ENCODE measurements around the gene RIMBP2.
"Not testable (repeated sequence)": the region's sequence is repeated elsewhere in the genome, so short reads cannot be mapped to it uniquely, and the experiment has no call there.

RIMBP2 gene

DNA sequence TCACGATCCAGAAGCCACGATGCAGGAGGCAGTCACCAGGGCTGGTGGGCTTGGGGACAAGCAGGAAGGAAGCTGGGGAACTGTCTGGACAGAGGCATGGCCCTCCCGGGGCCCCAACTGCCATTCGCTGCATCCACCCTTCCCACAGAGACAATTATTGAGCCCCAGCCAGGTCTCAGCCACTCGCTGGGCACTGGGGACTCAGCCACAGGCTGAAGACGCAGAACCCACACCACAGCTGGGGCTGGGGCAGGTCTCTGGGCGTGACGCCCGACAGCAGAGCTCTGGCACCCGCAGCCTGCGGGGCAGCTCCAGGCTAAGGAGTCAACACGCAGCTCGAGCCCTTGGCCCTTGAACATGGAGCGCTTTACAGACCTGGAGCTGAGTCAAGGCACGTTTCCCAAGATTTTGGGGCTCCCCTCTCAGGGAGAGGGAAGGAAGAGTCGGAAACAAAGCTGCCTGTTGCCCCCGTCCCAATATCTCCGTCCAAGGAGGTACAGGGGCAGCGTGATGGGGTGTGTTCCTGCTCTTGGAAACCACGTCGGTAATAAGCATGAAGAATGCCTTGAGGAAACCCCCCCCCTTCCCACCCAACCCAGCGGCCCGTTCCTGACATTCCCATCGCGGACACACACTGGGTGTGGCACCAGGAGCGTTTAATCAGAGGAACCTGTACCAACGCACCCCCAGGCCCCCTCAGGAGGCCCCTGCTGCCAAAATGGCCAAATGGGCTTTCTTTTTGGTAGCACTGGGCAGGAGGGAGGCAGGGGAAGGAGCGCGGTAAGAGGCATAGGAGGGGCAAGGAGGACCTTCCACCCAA lies 6.7 kb downstream of the RIMBP2 start:
- no peak for DNase-seq (ENCODE audit: low read depth, low spot score)
- no peak overlapping the region for H3K27ac ChIP-seq

DNA sequence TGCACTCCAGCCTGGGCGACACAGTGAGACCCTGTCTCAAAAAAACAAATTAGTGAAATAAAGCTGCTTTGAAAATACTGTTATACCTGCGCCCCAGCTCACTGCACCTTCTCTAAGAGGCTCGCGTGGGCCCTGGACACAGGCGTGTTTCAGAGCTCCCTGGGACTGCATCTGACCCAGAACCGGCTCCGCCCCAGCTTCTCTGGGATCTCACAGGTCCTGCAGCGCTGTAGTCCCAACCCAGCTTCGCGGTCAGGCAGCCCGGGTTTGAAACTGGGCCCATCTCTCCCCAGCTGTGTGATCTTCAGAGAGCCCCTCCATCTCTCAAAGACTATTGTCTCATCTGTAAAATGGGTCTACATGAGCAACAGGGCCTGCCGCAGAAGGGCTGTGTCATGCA lies 7.5 kb downstream of the RIMBP2 start:
- no peak for DNase-seq (ENCODE audit: low read depth, low spot score)
- H3K27ac ChIP-seq: no peak overlapping the region

GRCh38 chr12:130707571-130707891 lies 8.6 kb downstream of the RIMBP2 start:
- no peak overlapping the region for H3K27ac ChIP-seq
- DNase-seq (ENCODE audit: low read depth, low spot score): no peak

- H3K27ac ChIP-seq: no peak overlapping the region
- DNase-seq (ENCODE audit: low read depth, low spot score): no peak
Measured at GRCh38 chr12:130706885-130707570, 9.1 kb downstream of the RIMBP2 start.

DNA sequence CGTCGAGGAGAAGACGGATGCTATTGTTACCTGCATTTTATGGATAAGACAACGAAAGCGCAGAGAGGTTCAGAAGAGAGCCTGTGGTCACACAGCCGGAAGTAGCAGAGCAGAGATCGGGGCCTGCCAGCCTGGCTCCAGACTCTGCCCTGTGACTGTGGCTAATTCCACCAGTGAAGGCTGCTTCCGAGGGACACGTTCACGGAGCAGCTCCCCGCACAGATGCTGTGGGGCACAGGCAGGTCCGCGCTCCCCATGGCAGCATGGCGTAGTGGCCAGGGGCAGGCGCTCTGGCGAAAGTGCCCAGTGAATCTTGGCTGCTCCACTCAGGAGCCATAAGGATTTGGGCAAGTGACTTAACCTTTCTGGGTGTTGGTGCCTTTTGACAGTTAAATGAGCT lies 9.8 kb downstream of the RIMBP2 start:
- DNase-seq (ENCODE audit: low read depth, low spot score): no peak
- H3K27ac ChIP-seq: no peak overlapping the region

GRCh38 chr12:130705178-130705822 lies 10.8 kb downstream of the RIMBP2 start:
- no peak overlapping the region for H3K27ac ChIP-seq
- no peak for DNase-seq (ENCODE audit: low read depth, low spot score)

DNA sequence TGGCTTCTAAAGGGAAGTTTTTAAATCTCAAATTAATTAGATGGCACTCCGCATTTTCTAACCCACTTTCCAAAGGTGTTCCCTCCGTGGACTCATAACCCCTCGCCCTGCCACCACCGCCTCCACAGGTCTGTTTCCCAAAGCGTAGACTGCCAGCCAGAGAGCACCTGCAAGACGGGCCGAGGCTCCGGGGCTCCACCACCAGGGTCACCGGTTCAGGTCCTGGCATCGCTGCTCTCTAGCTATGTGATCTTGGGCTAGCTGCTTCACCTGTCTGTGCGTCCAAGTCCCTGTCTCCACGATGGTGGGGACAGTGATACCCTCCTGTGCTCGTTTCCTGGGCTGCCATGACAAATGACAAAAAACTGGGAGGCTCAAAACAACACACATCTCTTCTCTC lies 11.5 kb downstream of the RIMBP2 start:
- H3K27ac ChIP-seq: no peak overlapping the region
- DNase-seq (ENCODE audit: low read depth, low spot score): no peak

DNA sequence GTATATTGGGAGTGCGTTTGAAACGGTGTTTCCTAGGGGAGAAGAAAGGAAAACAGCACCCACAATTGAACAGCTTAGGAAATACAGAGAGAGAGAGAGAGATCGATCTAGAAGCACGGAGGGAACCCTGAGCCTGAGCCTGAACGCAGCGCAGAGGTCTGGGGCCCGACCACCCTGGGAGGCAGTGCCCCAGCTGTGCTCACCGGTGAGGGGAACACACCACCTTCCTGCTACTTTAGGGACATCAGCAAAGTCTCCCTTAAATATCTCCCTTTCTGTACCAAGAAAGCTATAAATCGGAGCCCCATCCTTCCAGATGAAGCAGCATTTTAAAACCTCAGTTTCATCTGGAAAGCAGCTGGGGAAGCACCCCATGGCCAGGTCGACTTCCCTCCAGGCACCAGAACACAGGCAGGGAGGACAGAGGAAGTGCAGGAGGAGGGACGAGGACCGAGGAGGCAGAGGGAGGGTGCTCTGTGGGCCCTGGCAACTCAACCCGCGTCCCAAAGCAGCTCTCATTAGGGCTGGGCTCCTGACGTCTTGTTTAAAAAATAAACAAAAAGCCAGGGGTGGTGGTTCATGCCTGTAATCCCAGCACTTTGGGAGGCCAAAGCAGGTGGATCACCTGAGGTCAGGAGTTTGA lies 12.2 kb downstream of the RIMBP2 start:
- DNase-seq (ENCODE audit: low read depth, low spot score): no peak
- no peak overlapping the region for H3K27ac ChIP-seq

GRCh38 chr12:130702966-130703732 lies 12.9 kb downstream of the RIMBP2 start:
- no peak for DNase-seq (ENCODE audit: low read depth, low spot score)
- H3K27ac ChIP-seq: no peak overlapping the region

GRCh38 chr12:130701402-130701744 lies 14.7 kb downstream of the RIMBP2 start:
- no peak for DNase-seq (ENCODE audit: low read depth, low spot score)
- H3K27ac ChIP-seq: no peak overlapping the region

DNA sequence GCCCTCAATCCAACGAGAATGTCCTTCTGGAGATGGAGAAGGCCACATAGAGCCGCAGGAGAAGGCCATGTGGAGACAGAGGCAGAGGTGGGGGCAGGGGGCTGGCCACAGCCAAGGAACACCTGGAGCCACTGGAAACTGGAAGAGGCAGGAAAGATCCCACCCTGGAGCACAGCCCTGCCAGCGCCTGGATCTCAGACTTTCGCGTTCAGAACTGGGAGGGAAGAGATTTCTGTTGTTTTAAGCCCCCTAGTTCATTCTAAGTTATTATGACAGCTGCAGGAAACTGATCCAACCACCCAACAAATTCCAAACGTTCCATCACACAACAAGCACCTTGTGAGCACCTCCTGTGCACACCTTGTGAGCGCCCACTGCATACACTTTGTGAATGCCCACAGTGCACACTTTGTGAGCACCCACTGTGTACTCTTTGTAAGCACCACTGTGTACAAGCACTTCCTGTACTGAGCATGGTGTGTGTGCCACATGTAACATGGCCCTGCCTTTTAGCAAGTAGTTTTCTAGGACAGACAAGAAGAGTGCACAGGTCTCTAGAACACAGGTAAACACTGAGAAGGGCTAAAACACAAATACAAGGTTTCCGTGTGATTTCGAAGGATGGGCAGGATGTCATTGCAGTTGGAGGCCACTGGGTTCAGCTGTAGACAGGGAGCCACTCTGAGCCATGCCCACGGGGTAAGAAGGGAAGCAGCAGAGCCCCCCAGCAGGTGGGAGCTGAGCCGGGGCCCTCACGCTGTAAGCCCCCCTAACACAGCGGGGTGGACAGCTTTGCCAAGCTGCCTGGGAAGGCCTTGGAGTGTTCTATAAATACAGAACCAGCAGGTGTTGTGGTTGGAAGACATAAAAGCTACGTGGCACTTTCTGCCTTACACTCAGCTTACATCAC lies 15.4 kb downstream of the RIMBP2 start:
- DNase-seq (ENCODE audit: low read depth, low spot score): no peak
- no peak overlapping the region for H3K27ac ChIP-seq

DNA sequence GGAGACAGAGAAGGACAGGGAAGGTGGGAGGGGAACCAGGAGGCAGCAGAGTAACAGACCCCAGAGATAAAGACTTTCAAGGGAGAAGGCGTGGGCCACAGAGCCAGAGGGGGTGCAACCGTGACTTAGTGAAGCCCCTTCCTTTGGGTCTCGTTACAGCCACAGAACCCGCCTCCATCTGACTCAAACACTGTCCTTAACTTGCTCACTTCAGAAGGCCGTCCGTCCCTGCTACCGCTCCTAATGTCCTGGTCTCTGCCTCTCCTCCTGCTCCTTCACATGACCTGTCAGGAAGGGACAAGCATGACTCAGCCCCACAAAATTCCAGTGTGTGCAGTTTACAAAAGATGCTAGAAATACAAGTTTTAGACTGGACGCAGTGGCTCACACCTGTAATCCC lies 18.0 kb downstream of the RIMBP2 start:
- H3K27ac ChIP-seq: no peak overlapping the region
- DNase-seq (ENCODE audit: low read depth, low spot score): no peak

- H3K27ac ChIP-seq: no peak overlapping the region
- DNase-seq (ENCODE audit: low read depth, low spot score): no peak
Measured at GRCh38 chr12:130696379-130697100, 19.6 kb downstream of the RIMBP2 start.

- H3K27ac ChIP-seq: no peak overlapping the region
- DNase-seq (ENCODE audit: low read depth, low spot score): no peak
Measured at GRCh38 chr12:130695061-130695460, 21.0 kb downstream of the RIMBP2 start.

DNA sequence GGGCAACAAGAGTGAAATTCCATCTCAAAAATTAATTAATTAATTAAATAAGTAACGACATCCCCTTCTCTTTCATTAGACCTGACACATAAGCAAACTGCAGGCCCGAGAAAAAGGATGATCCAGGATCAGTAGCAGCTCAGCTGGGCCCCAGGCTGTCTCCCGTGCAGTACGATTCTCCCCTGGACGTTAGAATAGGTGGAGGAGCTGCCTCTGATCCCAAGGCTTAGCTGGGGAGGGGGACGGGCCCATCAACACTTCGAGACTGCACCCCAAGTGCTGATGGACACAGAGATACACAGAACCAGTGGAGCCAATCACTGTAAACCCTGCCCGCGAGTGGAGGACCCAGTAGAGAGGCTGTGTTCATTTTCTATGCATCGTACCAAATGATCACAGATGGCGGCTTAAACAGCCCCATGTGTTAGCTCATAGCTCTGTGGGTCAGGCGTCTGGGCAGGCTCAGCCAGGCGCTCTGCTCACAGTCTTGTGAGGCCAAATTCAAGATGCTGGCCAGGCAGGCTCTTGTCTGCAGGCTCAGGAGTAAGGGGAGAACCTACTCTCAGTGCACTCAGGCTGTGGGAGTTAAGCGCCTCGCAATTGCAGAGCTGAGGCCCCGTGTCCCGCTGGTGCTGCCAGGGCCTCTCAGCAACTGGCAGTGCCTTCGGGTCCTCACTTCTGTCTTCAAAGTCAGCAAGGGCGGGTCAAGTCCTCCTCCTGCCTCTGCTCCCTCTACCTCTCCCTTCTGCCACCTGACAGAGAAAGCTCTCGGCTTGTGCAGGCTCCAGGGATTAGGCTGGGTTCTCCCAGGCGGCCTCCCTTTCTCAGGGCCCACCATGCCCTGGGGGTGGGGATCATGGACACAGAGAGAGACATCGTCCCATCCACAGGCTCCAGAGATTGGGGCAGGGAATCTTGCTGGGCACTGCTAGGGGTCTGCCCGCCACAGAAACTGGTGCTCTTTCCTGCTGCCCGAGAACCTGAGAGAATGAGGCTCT lies 26.4 kb downstream of the RIMBP2 start:
- no peak for DNase-seq (ENCODE audit: low read depth, low spot score)
- no peak overlapping the region for H3K27ac ChIP-seq

- H3K27ac ChIP-seq; DNase-seq (ENCODE audit: low read depth, low spot score): not testable (repeated sequence)
Measured at GRCh38 chr12:130688999-130689398, 27.1 kb downstream of the RIMBP2 start.

Measured in epithelial cell of prostate (primary cell).